Ascending aorta (tissue), 2 donors: ENCODE results near the gene RHCG. TPM values are rescaled to one million over a fixed set of nuclear protein-coding genes. Genes with fewer than 3 reads are reported as not detected.

Source experiments
- DNase-seq, 2 donors: peaks; one replicate each; pipeline ENCODE4 v3.0.0-alpha.2; 2019; ENCODE audit warnings: low spot score in 2 of 2
- H3K27ac ChIP-seq, 2 donors: fragments of 200-600 bp; sonication (generic); one replicate each; pipeline ENCODE4 v1.5.1; 2016 to 2017; ENCODE audit warnings: mild to moderate bottlenecking in 1 of 2
- H3K27me3 ChIP-seq: fragments of 200-600 bp; sonication (generic); one replicate; pipeline ENCODE4 v1.5.1; 2017
- H3K36me3 ChIP-seq, 2 donors: fragments of 200-600 bp; sonication (generic); one replicate each; pipeline ENCODE4 v1.5.1; 2016
- H3K4me1 ChIP-seq, 2 donors: fragments of 200-600 bp; sonication (generic); one replicate each; pipeline ENCODE4 v1.5.1; 2016 to 2017; ENCODE audit warnings: mild to moderate bottlenecking in 1 of 2
- H3K4me3 ChIP-seq, 2 donors: fragments of 200-600 bp; sonication (generic); one replicate each; pipeline ENCODE4 v1.5.1; 2016 to 2017; ENCODE audit warnings: mild to moderate bottlenecking in 1 of 2
- H3K9me3 ChIP-seq, 2 donors: fragments of 200-600 bp; sonication (generic); one replicate each; pipeline ENCODE4 v1.5.1; 2016
- CTCF ChIP-seq, 3 experiments: fragments of 200-600 bp in 2 of 3; fragments of 450-650 bp in 1 of 3; sonication (generic) in 2 of 3; IDR thresholded peaks; one replicate each; pipeline ENCODE4 v1.5.1; 2016 to 2019; ENCODE audit warnings: antibody characterized with exemption in 3 of 3, mild to moderate bottlenecking in 1 of 3, moderate library complexity in 1 of 3
- intact Hi-C: fragments of 100-400 bp; cut with DNase I; formaldehyde crosslinking; loops from one replicate; pipeline ENCODE4 v1.15.1; 2023
- total RNA-seq: library from RNA; depleted of rRNA; stranded (reverse); fragments of >200 nt; gene quantifications from one replicate; pipeline ENCODE4 v1.1.0, GENCODE V29; 2016

The RHCG gene
- total RNA-seq, 1 donor from 2014 or later = 0.43 TPM

DNA sequence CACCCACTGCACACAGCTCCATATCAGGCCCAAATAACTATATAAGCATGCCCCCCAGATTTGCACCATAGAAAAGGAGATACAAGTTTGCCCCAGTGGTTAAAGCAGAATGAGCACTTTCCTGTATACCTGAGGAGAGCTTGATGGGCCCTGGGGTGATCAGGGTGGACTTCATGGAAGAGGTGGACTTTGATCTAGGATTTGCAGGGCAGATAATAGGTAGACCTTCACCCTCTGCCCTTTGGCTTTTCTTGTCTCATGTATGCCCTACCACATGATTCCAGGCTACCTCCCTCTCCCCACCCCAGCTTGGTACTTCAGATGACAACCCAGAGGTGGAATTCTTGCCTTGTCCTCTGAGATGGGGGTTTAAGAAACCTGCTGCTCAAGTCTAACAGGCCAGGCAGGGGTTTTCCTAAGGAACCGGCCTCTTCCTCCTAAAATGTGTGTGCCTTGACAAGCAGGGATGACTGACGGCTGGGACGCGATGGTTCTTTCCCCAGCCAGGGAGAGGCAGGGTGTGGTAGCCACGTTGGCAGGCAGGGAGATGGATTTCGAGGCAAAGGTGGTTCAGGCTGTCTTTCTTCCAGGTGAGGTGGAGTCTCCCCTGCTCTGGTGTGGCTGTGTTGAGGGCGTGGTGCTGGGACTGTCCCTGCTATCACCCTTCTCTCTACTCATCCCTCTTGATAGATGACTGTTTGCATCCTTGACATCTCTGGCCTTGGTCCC lies 6.6 kb upstream of the RHCG start:
- H3K27ac ChIP-seq = no peak overlapping the region
- no peak for TF ChIP-seq CTCF (IDR thresholded peaks at IDR 0.05)
- H3K9me3 ChIP-seq = no peaks in the 10 kb centered on the region
- DNase-seq = peak in 1 of 2 donors; percentile 41
- H3K4me1 ChIP-seq = no peaks in the 10 kb centered on the region
- H3K36me3 ChIP-seq = no peaks in the 10 kb centered on the region
- intact Hi-C loops = no loop called here
- H3K4me3 ChIP-seq = no peak overlapping the region
- H3K27me3 ChIP-seq = no peaks in the 10 kb centered on the region

GRCh38 chr15:89501646-89502045 lies 5.3 kb upstream of the RHCG start:
- no peak for TF ChIP-seq CTCF (IDR thresholded peaks at IDR 0.05)
- Histone ChIP-seq H3K27ac (no peak overlapping the region), H3K4me1 (no peaks in the 10 kb centered on the region), H3K4me3 (no peak overlapping the region), H3K9me3 (no peaks in the 10 kb centered on the region), H3K36me3 (no peaks in the 10 kb centered on the region), H3K27me3 (no peaks in the 10 kb centered on the region)
- intact Hi-C loops = no loop called here
- no peak for DNase-seq

DNA sequence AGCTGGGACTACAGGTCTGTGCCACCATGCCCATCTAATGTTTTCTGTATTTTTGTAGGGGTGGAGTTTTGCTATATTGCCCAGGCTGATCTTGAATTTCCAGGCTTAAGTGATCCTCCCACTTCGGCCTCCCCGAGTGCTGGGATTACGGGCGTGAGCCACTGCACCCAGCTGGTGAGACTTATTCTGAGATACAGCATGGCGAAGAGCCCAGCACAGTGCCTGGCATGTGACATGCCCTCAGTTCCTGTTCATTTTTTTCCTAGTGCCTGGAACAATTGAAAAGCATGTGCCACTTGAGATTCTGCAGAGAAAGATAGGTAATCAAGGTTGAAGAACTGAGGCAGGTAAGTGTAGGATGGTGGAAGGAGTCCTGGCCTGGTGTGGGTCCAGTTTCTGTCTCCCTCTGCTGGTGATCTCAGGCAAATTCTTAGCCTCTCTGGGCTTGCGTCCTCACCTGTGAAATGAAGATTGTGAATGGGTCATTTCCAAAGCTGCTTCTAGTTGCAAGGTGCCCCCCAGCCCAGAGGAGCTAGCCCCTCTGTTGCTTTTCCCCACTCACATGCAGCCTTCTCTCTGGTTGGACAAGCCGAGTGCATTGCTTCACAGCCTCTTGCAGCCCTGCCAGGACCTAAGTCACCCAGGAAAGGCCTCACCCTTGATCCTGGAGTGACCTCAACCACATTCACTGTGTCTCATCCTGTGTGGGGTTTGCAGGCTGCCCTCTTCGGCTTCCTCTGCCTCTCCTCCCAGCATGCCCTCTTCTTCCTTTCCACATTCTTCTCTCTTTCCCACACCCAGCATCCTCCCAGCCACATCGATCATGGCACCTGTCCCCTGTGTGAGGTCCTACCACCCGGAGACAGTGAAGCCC lies 4.3 kb upstream of the RHCG start:
- Histone ChIP-seq H3K36me3 (no peaks in the 10 kb centered on the region), H3K4me1 (peaks cover 0 to 6% of the 10 kb centered on the region in 2 donors), H3K27ac (no peak overlapping the region), H3K27me3 (no peaks in the 10 kb centered on the region), H3K9me3 (no peaks in the 10 kb centered on the region), H3K4me3 (no peak overlapping the region)
- TF ChIP-seq CTCF (IDR thresholded peaks at IDR 0.05) = no peak
- intact Hi-C loops = no loop called here
- peak in 1 of 2 donors; percentile 21 for DNase-seq

DNA sequence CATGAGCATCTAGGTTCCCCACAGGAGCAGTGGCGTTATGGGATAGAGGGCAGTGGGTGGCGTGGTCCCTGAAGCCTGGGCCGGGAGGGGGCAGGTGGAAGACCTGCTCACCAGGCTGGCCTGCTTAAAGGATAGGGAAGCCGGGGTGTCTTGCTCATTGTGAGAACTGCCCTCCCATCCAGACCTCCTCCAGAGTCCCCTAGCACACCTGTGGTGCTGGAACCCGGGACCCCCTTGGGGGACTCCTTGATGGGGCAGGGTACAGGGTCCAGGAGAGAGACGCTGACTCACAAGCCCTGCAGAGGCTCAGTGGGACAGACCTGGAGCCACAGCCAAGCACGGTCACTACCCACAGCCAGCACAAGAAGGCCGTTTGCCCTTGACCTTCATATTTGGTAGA lies 2.8 kb upstream of the RHCG start:
- DNase-seq = peak in 1 of 2 donors; percentile 35
- intact Hi-C loops = no loop called here
- Histone ChIP-seq H3K27ac (no peak overlapping the region), H3K4me3 (no peak overlapping the region), H3K27me3 (no peaks in the 10 kb centered on the region), H3K36me3 (no peaks in the 10 kb centered on the region), H3K9me3 (no peaks in the 10 kb centered on the region), H3K4me1 (peaks cover 0 to 6% of the 10 kb centered on the region in 2 donors)
- TF ChIP-seq CTCF (IDR thresholded peaks at IDR 0.05) = no peak

DNA sequence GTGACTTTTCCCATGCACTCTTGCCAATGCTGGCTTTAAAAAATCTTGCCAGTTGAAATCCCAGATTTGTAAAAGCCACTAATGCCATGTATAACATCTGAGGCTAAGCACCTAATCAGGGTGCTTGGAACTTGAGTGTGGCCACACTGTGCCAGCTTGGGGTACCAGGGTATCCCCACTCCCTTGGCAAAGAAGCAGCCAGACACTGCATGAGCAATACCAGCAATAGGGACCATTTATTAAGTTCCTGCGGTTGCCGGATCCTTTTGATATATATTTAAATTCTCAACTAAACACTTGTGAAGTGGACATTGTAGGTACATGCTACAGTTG lies 2.2 kb upstream of the RHCG start:
- no peak overlapping the region for H3K4me3 ChIP-seq
- H3K4me1 ChIP-seq = peaks cover 0 to 6% of the 10 kb centered on the region in 2 donors
- DNase-seq = peak in 1 of 2 donors; percentile 18
- H3K36me3 ChIP-seq = no peaks in the 10 kb centered on the region
- no peak overlapping the region for H3K27ac ChIP-seq
- intact Hi-C loops = no loop called here
- no peaks in the 10 kb centered on the region for H3K27me3 ChIP-seq
- no peaks in the 10 kb centered on the region for H3K9me3 ChIP-seq
- TF ChIP-seq CTCF (IDR thresholded peaks at IDR 0.05) = no peak
